K562 (cell line): ENCODE data around the gene IRF3. TPM values are rescaled to one million over a fixed set of nuclear protein-coding genes. Genes with fewer than 3 reads are reported as not detected.
A peak's percentile ranks its signal among the peaks of the same experiment; 100 is the strongest.

Source experiments
- C11orf30 ChIP-seq: fragments of 450-650 bp; IDR thresholded peaks from 2 replicates; pipeline ENCODE4 v1.6.1; 2016; ENCODE audit warnings: low read depth, mild to moderate bottlenecking
- CCAR2 ChIP-seq: fragments of 200-400 bp; formaldehyde crosslinking; IDR thresholded peaks from 2 replicates; pipeline ENCODE4 v1.6.1; 2017; ENCODE audit warnings: mild to moderate bottlenecking, low read depth, low read length
- FOSL1 ChIP-seq: fragments of 200-800 bp; sonication (Bioruptor generic); conservative IDR thresholded peaks from 2 replicates; pipeline ENCODE4 v1.6.1; 2016; ENCODE audit warnings: missing genetic modification characterization, missing compliant biosample characterization
- HSF4 ChIP-seq: fragments of 250-450 bp; sonication (Bioruptor Pico); IDR thresholded peaks from 2 replicates; pipeline ENCODE4 v2.1.2; 2022; ENCODE audit warnings: mild to moderate bottlenecking, moderate library complexity, borderline replicate concordance
- MEF2D ChIP-seq: conservative IDR thresholded peaks from 2 replicates; pipeline ENCODE4 v1.6.1; 2016; ENCODE audit warnings: low read depth, missing genetic modification characterization, missing compliant biosample characterization
- MITF ChIP-seq: IDR thresholded peaks from 2 replicates; pipeline ENCODE4 v1.6.1; 2014; ENCODE audit warnings: antibody characterized with exemption
- NFE2L1 ChIP-seq: fragments of 450-650 bp; IDR thresholded peaks from 2 replicates; pipeline ENCODE4 v1.6.1; 2016; ENCODE audit warnings: missing genetic modification characterization, low read depth, mild to moderate bottlenecking, missing compliant biosample characterization, moderate library complexity, borderline replicate concordance
- PURB ChIP-seq: sonication (generic); formaldehyde crosslinking; IDR thresholded peaks from 2 replicates; pipeline ENCODE4 v1.9.0; 2021; ENCODE audit warnings: low read depth, mild to moderate bottlenecking, missing genetic modification reagents
- SAP30 ChIP-seq: fragments of 200-600 bp; sonication (generic); IDR thresholded peaks from 2 replicates; pipeline ENCODE4 v1.6.1; 2012; ENCODE audit warnings: borderline replicate concordance, low read depth, mild to moderate bottlenecking, moderate library complexity, low read length, control low read depth, inconsistent platforms; ENCODE audit not compliant: insufficient read depth, poor library complexity, severe bottlenecking
- TBP ChIP-seq: optimal IDR thresholded peaks from 2 replicates; pipeline ENCODE3; 2011; ENCODE audit warnings: low read depth, low read length, improper control_type of control experiment
- TCF3 ChIP-seq: sonication (generic); formaldehyde crosslinking; IDR thresholded peaks from 2 replicates; pipeline ENCODE4 v1.4.0; 2020; ENCODE audit warnings: mild to moderate bottlenecking, missing genetic modification reagents
- WHSC1 ChIP-seq: IDR thresholded peaks from one replicate; pipeline ENCODE4 v1.6.1; 2012; ENCODE audit warnings: low read length, control low read depth, inconsistent platforms
- ZFX ChIP-seq: sonication (generic); formaldehyde crosslinking; IDR thresholded peaks from 2 replicates; pipeline ENCODE4 v1.8.0; 2022; ENCODE audit warnings: mild to moderate bottlenecking, missing genetic modification reagents, moderate library complexity
- ZNF23 ChIP-seq: fragments of 250-450 bp; sonication (Bioruptor Pico); IDR thresholded peaks from 2 replicates; pipeline ENCODE4 v1.4.0; 2020; ENCODE audit warnings: mild to moderate bottlenecking
- ZNF263 ChIP-seq: sonication (generic); formaldehyde crosslinking; IDR thresholded peaks from 2 replicates; pipeline ENCODE4 v1.8.0; 2022; ENCODE audit warnings: mild to moderate bottlenecking, missing genetic modification reagents, borderline replicate concordance
- ZNF3 ChIP-seq: fragments of 250-450 bp; sonication (Bioruptor Pico); IDR thresholded peaks from 2 replicates; pipeline ENCODE4 v1.5.0; 2021; ENCODE audit warnings: mild to moderate bottlenecking, moderate library complexity
- ZNF644 ChIP-seq: fragments of 200-800 bp; sonication (Bioruptor generic); IDR thresholded peaks from 2 replicates; pipeline ENCODE4 v1.6.1; 2016; ENCODE audit warnings: low read depth, missing genetic modification characterization, missing compliant biosample characterization
- ZNF696 ChIP-seq: fragments of 250-450 bp; sonication (Bioruptor Pico); conservative IDR thresholded peaks from 2 replicates; pipeline ENCODE4 v1.4.0; 2020; ENCODE audit warnings: mild to moderate bottlenecking, moderate library complexity
- ZNF699 ChIP-seq: fragments of 250-450 bp; sonication (Bioruptor Pico); IDR thresholded peaks from 2 replicates; pipeline ENCODE4 v1.8.0; 2021; ENCODE audit warnings: mild to moderate bottlenecking, moderate library complexity; ENCODE audit not compliant: insufficient replicate concordance
- polyA plus RNA-seq, 8 experiments: library from polyadenylated mRNA; depleted of rRNA in 4 of 8; stranded (reverse) in 5 of 8; unstranded in 3 of 8; fragments of >200 nt; fragmentation: Nextera tagmentation in 2 of 8; fragmentation: Illumina TruSeq in 1 of 8; extraction: Ambion mirVana in 2 of 8; extraction: Trizol in 1 of 8; gene quantifications; 2 replicates each; pipeline versions ENCODE4 v1.2.1 to v1.2.3, GENCODE V29; 2011 to 2014; ENCODE audit warnings: inconsistent platforms in 1 of 8, missing spikeins in 1 of 8
- total RNA-seq, 7 experiments: library from RNA; depleted of rRNA in 6 of 7; stranded (reverse); fragments of >200 nt in 6 of 7; fragmentation: Illumina TruSeq in 2 of 7; extraction: Trizol in 2 of 7; gene quantifications; 2 replicates each; pipeline versions ENCODE4 v1.2.1 to v1.2.3, GENCODE V29; 2011 to 2021; ENCODE audit warnings: low replicate concordance in 1 of 7
- TF ChIP-seq, protein P1 (sequence below): fragments of 250-450 bp; sonication (Bioruptor Pico); IDR thresholded peaks from 2 replicates; pipeline ENCODE4 v1.8.0; 2021; ENCODE audit warnings: borderline replicate concordance, mild to moderate bottlenecking, moderate library complexity; ENCODE audit not compliant: poor library complexity, severe bottlenecking
- TF ChIP-seq, protein P2 (sequence below): fragments of 250-450 bp; sonication (Bioruptor Pico); IDR thresholded peaks from 2 replicates; pipeline ENCODE4 v1.9.0; 2021; ENCODE audit warnings: mild to moderate bottlenecking
- TF ChIP-seq, protein P3 (sequence below): fragments of 250-450 bp; sonication (Bioruptor Pico); IDR thresholded peaks from 2 replicates; pipeline ENCODE4 v1.5.0; 2021; ENCODE audit warnings: mild to moderate bottlenecking, borderline replicate concordance

IRF3 gene
- total and polyA plus RNA-seq, 9 of the 15 experiments (the other 6 are each of a cell fraction or from before 2014, with no cell fraction given) = 7.5 to 145 (median 65.4) TPM

DNA sequence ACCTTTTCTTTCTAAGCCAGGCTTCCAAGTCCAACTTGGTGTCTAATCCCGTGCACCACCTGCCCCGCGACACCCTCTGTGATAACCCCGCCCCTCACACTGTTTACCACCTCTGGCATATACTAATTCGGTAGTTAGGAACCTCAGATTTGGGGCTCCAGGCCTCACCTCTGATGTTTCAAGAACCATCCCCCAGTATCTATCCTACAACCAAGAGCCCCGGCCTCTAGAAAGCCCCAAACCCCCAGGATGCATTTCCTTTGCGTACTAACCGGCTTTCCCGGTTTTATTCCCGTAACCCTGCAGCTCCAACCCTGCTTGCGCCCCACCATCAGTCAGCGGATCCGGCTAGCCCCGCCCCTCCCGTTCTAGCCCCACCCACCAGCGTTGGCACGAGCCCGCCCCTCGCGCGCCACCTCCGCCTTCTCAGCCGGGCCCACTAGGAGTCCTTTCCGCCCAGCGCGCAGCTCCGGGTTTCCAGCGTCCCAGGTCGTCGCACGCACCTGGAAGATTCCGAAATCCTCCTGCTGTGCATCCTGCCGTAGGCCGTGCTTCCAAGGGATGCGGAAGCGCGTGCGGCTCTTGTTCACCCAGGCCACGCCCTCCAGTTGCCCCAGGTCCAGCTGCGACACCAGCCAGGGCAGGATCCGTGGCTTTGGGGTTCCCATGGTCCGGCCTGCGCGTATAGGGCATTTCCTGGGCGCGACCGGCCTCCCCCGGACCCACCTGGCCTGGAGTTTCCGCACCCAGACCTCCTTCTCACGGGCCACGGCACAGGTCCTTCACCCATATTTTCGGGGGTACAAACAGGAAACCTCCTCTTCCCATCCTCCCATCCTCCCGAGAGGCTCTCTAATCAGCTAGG, 1.3 kb downstream of the IRF3 start (continued):
- TF ChIP-seq, protein P1, sequence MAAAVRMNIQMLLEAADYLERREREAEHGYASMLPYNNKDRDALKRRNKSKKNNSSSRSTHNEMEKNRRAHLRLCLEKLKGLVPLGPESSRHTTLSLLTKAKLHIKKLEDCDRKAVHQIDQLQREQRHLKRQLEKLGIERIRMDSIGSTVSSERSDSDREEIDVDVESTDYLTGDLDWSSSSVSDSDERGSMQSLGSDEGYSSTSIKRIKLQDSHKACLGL (CRISPR knock-in tag) = no peak
- no peak for TF ChIP-seq ZNF263
- no peak for TF ChIP-seq MEF2D
- no peak for TF ChIP-seq ZNF699 (CRISPR knock-in tag)
- no peak for TF ChIP-seq ZNF3 (CRISPR knock-in tag)
- no peak for TF ChIP-seq ZNF23 (CRISPR knock-in tag)
- TF ChIP-seq HSF4 (CRISPR knock-in tag) = no peak
- no peak for TF ChIP-seq FOSL1
- 0 out of 2 replicates have a peak, but pooled peaks have one; percentile 19 for TF ChIP-seq TCF3 (CRISPR knock-in tag)
- TF ChIP-seq, protein P2, sequence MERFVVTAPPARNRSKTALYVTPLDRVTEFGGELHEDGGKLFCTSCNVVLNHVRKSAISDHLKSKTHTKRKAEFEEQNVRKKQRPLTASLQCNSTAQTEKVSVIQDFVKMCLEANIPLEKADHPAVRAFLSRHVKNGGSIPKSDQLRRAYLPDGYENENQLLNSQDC = 0 out of 2 replicates have a peak, but pooled peaks have one; percentile 15
- TF ChIP-seq WHSC1 = no peak
- peak; percentile 35; the same call in 1 of the 2 replicates for TF ChIP-seq ZFX (CRISPR knock-in tag)
- TF ChIP-seq NFE2L1 (tag) = no peak
- TF ChIP-seq ZNF644 (tag) = no peak
- TF ChIP-seq TBP = peak; percentile 46
- TF ChIP-seq CCAR2 = no peak
- no peak for TF ChIP-seq C11orf30
- no peak for TF ChIP-seq PURB (CRISPR knock-in tag)
- TF ChIP-seq SAP30 = peak; percentile 33
- TF ChIP-seq ZNF696 (CRISPR knock-in tag) = no peak
- TF ChIP-seq, protein P3, sequence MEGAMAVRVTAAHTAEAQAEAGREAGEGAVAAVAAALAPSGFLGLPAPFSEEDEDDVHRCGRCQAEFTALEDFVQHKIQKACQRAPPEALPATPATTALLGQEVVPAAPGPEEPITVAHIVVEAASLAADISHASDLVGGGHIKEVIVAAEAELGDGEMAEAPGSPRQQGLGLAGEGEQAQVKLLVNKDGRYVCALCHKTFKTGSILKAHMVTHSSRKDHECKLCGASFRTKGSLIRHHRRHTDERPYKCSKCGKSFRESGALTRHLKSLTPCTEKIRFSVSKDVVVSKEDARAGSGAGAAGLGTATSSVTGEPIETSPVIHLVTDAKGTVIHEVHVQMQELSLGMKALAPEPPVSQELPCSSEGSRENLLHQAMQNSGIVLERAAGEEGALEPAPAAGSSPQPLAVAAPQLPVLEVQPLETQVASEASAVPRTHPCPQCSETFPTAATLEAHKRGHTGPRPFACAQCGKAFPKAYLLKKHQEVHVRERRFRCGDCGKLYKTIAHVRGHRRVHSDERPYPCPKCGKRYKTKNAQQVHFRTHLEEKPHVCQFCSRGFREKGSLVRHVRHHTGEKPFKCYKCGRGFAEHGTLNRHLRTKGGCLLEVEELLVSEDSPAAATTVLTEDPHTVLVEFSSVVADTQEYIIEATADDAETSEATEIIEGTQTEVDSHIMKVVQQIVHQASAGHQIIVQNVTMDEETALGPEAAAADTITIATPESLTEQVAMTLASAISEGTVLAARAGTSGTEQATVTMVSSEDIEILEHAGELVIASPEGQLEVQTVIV (CRISPR knock-in tag) = no peak
- TF ChIP-seq MITF = no peak
